SK-MEL-5 (cell line): Measurements from ENCODE around the gene SERPINA6. TPM values are rescaled to one million over a fixed set of nuclear protein-coding genes. Genes with fewer than 3 reads are reported as not detected.
A peak's percentile ranks its signal among the peaks of the same experiment; 100 is the strongest.
"Not testable (repeated sequence)": the region's sequence is repeated elsewhere in the genome, so short reads cannot be mapped to it uniquely, and the experiment has no call there.

Source experiments
- DNase-seq: peaks from one replicate; pipeline ENCODE4 v3.0.0-alpha.2; 2016; ENCODE audit warnings: low read depth, low spot score
- in situ Hi-C: cut with HindIII; loops from 2 replicates; pipeline ENCODE4 v1.10.0; 2016; ENCODE audit warnings: low sequenced_read_pairs, high pct_unique_total_duplicates, low pct_unique_long_range_greater_than_20kb
- total RNA-seq: library from RNA; depleted of rRNA; stranded (reverse); fragments of >200 nt; shearing (Covaris generic); gene quantifications from 2 replicates; pipeline ENCODE4 v1.2.3, GENCODE V29; 2014

Gene SERPINA6
- total RNA-seq, 1 experiment from 2014 or later, result not detected

DNA sequence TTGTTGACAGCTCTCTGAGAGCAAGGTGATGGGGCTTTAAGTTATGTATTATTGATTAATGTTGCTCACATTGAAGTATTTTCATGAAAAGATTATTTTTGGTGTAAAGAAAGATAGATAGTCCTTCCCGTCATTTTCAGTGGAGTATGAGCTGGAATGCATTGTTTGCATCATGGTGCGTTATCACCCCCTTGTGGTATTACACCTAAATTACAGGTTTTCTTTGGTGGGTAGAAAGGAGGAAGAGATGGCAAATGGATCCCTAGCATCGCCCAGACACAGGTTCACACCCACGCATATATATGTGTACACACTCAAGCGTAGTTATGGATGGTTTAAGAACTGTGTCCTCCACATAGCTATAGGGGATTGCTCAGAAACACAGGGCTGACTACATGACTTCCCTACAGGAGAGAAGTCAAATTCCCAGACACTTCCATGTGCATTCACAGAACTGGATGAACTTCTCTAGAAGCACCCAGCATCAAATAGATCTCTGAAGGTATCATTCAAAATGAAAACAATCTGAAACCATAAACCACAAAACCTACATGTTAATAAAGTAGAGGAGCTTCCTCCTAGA, 15.6 kb downstream of the SERPINA6 start:
- in situ Hi-C loops, result no loop called here

DNA sequence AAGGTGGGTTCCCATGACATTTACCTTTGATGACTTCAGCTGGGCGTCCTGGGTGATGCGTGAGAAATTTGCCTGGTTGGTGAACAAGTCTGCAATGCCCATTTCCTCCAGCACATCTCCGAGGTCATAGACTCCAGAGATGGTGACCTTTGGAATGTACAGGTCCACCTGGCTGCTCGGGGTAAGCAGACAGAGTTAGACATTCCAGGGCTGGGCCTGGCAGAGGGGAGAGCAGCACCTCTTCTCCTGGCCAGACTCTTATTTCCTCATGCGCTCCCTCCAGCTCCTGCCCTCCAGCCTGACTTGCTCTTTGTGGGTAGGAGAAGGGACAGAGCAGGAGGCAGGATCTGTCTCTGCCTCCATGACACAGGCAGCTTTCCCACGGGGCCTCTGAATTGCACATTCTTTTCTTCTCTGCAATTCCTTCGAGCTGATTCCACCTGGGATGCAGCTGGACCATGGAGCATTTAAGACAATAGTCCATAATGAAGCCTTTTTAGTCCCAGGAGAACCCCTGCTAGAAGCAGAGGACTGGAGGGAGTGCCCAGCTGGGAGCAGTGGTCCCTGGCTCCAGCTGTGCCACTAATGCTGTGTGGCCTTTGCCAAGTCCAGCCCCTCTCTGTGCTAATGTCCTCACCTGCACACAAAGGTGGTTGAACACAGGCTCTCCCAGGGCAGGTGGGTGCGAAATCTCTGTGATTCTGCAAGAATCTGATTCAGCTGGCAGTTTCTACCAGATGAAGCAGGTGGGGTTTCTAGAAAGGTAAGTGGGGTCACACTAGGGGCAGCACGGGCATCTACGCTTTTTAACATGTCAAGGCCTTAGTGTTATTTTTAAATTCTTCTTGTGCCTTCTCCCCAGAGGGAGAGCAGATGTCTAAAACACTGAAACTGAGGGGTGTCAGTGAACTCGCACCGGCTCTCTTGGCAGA, 16.8 kb downstream of the SERPINA6 start:
- in situ Hi-C loops, result no loop called here
- DNase-seq, result no peak

More for the DNA sequence above, 15.6 kb downstream of the SERPINA6 start:
- DNase-seq, result peak; percentile 73

DNA sequence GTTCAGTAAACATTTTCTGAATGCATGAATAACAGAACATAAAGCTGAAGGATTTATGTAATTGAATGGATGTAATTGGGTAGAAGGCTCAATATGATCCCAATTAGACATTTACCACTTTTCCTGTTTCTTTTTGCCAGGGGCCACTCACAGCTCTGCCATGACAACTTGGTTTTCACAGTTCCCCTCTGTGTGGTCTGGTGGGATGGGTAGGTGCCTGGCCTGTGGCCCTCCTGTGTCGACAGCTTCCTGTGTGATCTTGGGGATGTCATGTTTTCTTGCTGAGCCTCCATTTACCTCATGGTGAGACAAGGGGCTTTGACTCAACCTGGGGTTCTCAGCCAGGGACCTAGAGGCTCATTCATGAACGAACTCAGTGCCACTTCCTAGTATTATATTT, 17.5 kb downstream of the SERPINA6 start:
- in situ Hi-C loops, result no loop called here
- DNase-seq, result no peak

DNA sequence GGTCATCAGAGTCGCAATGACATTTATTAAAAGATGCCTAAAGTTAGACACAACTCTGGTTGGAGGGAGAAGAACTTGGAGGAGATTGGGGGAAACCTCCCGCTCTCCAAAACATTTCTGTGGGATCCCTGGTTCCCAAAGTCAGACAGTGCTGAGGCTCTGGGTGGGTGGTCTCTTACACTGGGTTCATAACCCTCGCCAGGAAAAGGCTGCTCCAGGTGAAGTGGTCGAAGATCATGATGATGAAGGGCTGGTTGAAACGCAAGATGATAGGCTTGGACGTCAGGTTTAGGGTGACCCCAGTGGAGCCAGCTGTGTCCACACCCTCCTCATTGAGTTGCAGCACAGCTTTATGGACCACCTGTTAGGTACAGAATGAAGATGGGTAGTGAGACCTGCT, 18.9 kb downstream of the SERPINA6 start:
- no peak for DNase-seq
- in situ Hi-C loops, result no loop called here

DNA sequence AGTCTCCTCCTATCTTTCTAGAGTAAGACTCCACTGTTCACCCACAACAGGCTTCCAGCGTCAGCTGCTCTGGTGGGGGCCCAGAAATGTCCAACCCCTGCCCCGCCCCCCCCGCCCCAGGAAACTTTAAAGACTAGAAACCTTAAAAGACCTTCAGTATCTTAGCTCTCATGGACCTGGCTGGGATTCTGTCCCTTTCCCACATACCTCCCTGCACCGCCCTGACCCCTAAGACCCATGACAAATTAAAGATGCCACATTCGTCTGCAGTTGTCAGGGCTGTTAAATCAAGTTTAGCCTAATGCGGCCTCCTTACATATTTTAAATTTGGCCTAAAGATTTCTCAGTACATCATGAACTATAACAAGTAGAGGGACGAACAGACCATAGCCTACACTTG, 20.0 kb downstream of the SERPINA6 start:
- in situ Hi-C loops, result no loop called here
- DNase-seq, result no peak

DNA sequence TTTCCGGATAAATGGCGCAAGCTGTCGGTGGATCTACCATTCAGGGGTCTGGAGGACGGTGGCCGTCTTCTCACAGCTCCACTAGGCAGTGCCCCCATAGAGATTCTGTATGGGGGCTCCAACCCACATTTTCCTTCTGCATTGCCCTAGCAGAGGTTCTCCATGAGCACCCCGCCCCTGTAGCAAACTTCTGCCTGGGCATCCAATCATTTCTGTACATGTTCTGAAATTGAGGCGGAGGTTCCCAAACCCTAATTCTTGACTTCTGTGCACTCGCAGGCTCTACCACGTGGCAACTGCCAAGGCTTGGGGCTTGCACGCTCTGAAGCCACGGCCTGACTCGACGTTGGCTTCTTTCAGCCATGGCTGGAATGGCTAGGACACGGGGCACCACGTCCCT, 25.0 kb downstream of the SERPINA6 start:
- no peak for DNase-seq
- in situ Hi-C loops, result no loop called here

DNA sequence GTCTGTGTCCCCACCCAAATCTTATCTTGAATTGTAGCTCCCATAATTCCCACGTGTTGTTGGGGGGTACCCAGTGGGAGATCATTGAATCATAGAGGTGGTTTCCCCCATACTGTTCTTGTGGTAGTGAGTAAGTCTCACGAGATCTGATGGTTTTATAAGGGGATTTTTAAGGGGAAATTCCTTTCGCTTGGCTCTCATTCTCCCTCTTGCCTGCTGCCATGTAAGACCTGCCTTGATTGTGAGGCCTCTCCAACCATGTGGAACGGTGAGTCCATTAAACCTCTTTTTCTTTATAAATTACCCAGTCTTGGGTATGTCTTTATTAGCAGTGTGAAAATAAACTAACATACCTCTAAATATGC, 27.0 kb downstream of the SERPINA6 start:
- DNase-seq, in situ Hi-C loops: not testable (repeated sequence)

DNA sequence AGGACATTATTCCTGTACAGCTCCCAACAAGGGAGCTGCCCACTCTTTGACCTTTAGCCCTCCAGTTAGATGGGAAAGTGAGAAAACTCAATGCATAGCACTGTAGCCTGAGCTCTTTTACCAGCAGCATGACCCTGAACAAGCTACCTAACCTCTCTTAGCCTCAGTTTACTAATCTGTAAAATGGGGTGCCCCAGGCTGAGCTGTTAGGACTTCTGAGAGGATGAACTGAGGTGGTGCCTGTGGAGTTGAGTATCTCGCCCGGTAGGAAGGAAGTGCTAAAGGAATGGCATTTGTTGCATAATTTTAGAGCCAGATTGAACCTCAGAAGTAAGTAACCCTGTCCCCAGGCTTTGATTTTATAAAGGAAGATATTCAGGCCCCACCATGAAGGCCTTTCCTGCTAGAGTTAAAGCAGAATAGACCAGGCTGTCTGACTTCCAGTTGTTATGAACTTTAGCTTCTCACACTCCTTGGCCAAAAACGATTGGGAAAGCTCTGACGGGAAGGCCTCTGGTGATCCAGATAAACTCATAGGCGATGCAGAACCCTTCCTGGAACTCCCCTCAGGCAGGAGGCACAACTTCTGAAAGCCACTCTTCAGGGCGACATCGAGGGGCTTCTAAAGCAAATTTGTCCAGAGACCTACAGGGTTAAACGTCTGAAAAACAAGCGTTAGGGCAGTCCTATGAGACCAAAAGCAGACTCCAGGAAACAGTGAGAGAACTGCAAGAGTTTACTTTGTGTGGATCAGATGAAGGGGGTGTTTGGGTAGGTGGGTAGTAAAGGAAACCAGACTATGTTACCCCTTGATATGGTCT, 27.6 kb downstream of the SERPINA6 start:
- no peak for DNase-seq
- in situ Hi-C loops, result no loop called here

DNA sequence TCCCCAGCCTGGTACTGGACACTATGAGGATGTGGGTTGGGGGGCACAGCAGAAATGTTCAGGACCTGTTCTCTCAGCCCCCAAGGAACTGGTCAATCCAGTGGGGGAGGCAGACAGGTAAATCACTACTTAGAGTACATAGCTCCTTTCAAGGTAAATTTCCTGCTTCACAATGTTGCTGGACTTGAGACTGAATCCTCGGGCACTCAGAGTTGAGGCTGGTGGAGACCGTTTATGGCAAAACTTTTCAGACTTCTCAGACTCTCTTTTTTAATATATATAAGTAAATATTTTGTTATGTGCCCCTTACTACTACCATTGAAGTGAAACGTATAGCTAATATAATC, 29.6 kb downstream of the SERPINA6 start:
- in situ Hi-C loops, result no loop called here
- DNase-seq, result no peak

DNA sequence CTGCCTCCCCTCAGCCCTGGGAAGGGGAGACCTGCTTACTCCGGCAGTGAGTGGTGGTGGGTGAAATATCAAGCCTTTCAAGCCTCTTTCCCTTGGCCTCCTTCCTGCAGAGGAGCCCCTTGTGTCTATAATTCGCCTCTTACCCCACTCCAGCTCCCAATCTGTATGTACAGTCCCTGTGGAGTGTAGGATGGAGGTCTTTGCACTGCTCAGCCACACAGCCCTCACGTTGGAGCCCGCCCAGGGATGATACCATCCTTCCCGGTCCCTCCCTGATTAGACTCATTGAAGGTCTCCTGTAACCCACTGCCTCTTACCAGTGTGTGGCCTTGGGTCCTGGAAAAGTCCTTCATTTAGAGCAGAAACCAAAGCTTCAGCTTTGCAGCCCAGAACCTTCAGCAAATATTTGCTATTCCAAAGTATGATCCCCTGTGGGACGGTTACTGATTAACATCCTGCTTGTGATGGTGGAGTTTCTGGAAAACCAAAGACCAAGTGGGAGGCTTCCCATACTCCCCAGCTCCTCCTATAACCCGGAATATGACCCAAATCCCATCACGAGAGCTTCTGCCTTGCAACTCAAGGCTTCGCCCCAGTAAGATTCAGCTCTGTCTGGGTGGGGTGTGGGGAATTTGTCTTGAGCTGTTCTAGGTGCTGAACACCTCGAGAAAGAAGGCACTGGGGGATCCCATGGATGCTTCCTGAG, 30.1 kb downstream of the SERPINA6 start, which contains the start of gene SERPINA10:
TSS of gene SERPINA10 (minus strand) at position 397 of the 706 bp plus-strand sequence. CDS start 2,675 bp downstream, outside the sequence.
- DNase-seq, result no peak
- in situ Hi-C loops, result no loop called here

DNA sequence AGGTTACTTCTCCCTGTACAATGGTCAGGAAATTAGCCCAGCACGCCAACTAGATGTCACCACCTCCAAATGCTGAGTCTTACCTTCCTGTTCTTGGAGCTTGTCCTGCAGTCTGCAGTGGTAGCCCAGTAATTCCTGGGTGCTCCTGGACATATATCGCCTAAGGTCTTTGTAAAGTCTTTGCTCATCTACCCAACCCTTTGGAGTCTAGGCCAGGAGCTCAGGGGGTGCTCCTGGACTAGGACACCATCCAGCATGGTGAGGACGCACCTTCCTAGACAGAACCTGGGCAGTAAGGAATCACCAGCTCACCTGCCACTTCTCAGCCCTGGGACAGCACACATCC, 30.6 kb downstream of the SERPINA6 start:
- no peak for DNase-seq
- in situ Hi-C loops, result no loop called here

DNA sequence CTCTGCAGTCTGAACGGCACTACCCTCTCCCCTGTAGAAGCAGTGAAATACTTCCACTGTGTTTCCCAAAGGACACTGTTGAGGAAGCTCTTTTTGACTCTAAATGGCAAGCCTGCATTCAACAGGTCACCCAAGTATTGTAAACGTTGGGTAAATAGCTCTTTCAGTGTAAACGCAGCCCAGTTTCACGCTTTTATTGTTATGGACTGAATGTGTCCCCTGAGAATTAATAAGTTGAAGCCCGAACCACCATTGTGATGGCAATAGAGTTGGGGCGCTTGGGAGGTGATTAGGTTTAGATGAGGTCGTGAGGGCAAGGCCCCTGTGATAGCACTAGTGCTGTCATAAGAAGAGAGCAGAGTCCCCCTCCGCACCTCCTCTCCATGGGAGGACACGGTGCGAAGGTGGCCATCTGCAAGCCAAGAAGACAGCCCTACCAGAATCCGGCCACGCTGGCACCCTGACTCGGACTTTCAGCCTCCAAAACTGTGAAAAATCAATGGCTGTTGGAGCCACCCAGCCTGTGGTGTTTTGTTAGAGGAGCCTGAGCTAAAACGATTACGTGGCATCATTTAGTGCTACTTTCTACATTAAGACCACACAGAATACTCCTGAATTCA, 31.1 kb downstream of the SERPINA6 start:
- in situ Hi-C loops, result no loop called here
- DNase-seq, result no peak

DNA sequence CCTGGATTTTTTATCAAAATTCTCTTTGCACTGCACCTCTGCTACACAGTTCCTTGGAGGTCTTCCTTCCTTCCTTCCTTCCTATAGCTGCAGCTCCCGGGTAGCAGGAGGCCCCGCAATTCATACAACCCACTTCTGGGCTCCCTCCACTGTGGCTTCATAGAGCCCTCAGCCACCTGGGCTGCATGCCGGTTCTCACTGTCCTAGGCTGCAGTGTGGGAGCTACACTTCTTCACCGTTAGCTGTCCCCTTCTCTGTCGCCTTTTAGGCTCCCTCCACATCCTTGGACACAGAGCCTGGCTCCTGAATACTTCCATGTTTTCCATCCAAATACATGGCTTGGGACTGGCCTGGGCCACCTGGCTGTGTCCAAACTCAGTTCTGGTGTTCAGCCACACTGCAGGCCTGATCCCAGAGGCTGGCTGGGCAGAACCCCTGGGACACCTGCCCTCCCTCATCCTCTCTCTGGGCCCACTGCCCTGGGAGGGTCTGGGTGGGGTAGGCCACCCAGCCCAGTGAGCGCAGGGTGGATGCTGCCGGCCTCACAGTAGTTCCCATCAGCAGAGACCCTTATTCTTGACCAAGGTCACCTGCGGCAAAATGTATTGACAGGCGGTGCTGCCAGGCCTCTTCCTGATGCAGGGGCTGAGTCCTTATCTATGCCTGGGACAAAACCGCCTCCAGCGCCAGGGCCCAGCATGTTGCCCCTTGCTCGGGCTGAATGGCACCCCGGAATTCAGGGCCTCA, 31.8 kb downstream of the SERPINA6 start:
- in situ Hi-C loops, result no loop called here
- DNase-seq, result no peak

DNA sequence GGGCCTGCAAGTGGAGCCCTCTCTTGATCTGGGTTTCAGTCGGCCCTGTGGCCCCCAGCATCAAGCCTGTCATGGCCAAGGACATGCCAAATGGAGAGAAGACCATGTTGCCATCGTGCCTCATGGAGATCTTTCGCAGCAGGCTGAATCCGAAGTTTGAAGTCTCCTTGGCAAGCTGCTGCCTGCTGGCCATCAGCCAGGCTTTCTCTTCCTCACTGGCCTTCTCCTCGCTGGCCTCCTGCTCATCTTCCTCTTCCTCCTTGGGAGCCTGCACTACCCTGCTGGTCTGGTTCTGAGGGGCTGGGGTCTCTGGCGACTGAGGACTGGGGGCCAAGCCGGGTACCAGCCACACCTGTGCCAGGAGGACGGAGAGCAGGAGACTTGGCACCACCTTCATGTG, 32.9 kb downstream of the SERPINA6 start:
- in situ Hi-C loops, result no loop called here
- no peak for DNase-seq

DNA sequence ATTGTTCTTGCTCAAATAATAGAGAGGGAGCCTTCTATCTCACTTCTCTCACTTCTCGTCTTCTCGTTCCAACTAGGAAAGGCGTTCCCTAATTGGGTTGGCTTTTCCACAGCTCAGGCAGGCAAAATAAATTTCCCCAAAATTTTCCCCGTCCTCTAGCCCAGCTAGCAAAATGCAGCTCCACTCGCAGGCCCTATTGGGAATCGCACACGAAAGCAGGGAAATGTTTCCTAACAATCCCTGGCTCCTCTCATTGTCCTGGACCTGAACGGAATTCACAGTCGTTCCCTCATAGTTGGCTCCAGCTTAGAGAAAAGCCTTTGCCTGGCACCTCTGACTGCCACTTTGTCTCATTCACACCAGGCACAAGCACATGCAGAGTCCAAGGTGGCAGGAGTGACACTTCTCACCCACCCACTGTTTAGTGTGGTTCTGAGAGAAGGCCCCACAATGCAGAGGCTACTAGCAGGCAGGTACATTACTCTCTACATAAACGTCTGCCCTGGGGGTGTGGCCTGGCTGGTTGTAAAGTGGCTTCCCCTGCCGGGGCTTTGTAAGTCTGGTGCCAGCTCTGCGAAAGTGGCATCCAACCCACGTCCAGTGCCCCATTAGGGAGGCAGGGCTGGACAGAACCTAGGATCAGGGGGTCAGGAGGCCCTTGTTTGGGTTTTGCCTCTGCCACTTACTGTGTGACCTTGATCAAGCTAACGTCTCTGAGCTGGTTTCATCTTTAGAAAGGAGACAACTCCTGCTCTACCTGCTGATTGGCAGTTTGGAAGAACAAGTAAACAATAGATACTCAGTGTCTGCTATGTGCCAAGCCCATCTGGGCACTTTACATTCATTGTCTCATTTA, 34.3 kb downstream of the SERPINA6 start:
- no peak for DNase-seq
- in situ Hi-C loops, result no loop called here

DNA sequence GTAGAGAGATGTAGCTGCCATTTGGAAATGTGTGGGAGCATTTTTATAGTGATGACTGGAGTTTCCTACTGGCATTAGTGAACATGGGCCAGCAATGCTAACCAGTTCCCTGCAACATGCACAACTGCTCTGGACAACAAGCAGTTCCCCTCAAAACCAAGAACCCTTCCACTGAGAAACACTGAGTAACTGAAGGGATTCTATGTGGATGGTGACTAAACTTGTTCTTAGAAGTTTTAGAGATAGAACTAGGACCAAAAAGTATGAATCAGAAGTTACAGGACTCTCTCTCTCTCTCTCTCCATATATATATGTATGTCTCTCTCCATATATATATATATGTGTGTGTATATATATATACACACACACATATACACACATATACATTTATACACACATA, 38.0 kb downstream of the SERPINA6 start:
- in situ Hi-C loops, result no loop called here
- no peak for DNase-seq
